Measurements from ENCODE around the gene MEOX1.

MEOX1 gene

DNA sequence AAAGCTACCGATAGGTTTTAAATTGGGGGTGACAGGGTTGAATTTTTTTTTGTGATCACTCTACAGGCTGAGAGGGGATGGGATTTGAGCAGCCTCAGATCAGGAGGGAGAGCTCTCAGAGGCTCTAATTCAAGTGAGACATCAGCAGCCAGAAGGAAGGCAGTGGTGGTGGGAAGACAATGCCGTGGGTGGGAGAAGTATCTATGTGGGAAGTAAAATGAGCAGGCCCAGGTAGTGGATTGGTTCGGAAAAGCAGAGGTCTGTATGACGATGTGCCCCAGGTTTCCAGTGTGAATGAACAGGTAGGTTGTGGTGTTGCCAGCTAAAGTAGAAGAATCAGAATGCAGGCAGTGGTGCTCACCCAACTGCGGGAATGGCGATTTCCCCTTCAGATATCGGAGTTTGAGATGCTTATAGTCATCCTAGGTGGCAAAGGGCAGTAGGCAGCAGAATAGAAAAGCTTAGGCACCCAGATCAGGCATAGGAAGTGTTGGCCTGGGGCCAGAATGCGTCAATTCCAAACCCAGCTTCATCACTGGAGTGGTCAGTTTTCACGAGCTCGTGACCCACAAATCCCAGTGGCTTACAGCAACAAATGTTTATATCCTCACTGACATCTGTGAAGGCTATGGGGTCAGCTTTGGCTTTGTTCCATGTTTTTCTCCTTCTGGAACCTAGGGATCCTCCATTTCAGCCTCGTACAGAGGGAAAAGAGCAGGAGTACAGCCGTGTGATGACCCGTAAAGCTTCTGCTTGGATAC, 24.0 kb downstream of the MEOX1 start:
- Histone ChIP-seq H3F3A (ENCODE audit: insufficient read depth) (no peaks in the 10 kb centered on the region), H3K9me3 (ENCODE audit: insufficient read depth, low read length) (no peaks in the 10 kb centered on the region), H3K4me2 (ENCODE audit: low read depth, low read length, poor library complexity, severe bottlenecking) (no peak overlapping the region), H3K9me2 (replicated peaks; ENCODE audit: insufficient read depth, low read length) (no peaks in the 10 kb centered on the region), H2AFZ (ENCODE audit: low read depth, low read length, severe bottlenecking) (no peak overlapping the region), H3K9ac (ENCODE audit: low read length) (no peak overlapping the region), H3K36me3 (ENCODE audit: low read length) (no peaks in the 10 kb centered on the region), H4K20me1 (ENCODE audit: low read depth, low read length) (no peaks in the 10 kb centered on the region), H3K79me2 (ENCODE audit: insufficient read depth, low read length) (no peaks in the 10 kb centered on the region), H3K4me3 (ENCODE audit: insufficient read depth, low read length, poor library complexity, severe bottlenecking) (no peak overlapping the region), H3K27ac (ENCODE audit: low read depth, low read length) (no peak overlapping the region), H3K27me3 (ENCODE audit: low read length) (no peaks in the 10 kb centered on the region)
- TF ChIP-seq, protein P1, sequence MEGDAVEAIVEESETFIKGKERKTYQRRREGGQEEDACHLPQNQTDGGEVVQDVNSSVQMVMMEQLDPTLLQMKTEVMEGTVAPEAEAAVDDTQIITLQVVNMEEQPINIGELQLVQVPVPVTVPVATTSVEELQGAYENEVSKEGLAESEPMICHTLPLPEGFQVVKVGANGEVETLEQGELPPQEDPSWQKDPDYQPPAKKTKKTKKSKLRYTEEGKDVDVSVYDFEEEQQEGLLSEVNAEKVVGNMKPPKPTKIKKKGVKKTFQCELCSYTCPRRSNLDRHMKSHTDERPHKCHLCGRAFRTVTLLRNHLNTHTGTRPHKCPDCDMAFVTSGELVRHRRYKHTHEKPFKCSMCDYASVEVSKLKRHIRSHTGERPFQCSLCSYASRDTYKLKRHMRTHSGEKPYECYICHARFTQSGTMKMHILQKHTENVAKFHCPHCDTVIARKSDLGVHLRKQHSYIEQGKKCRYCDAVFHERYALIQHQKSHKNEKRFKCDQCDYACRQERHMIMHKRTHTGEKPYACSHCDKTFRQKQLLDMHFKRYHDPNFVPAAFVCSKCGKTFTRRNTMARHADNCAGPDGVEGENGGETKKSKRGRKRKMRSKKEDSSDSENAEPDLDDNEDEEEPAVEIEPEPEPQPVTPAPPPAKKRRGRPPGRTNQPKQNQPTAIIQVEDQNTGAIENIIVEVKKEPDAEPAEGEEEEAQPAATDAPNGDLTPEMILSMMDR (IDR thresholded peaks at IDR 0.05; ENCODE audit: insufficient read depth, low read length, poor library complexity, severe bottlenecking), result no peak
- TF ChIP-seq EZH2phosphoT487 (conservative IDR thresholded peaks at IDR 0.05; ENCODE audit: low read length), result no peak

DNA sequence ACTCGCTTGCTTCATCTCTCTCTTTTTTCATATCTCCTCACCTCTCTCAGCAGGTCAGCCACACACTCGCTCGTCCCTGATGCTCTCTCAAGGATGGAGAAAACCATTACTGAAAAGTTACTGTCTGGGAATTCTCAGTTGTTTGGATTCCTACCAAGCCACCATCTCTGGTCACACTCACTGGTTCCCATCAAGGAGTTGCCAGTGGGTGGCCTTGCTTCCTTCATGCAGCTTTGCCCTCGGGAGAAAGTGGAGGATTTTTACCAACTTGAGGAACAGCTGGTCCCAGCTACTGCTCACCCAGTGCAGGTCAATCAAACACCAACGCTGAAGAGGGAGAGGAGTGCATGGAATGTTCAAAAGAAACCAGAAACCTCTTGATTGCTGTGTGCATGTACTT, 25.3 kb downstream of the MEOX1 start:
- no peak for TF ChIP-seq EZH2phosphoT487 (conservative IDR thresholded peaks at IDR 0.05; ENCODE audit: low read length)
- TF ChIP-seq, protein P1 (IDR thresholded peaks at IDR 0.05; ENCODE audit: insufficient read depth, low read length, poor library complexity, severe bottlenecking), result no peak
- Histone ChIP-seq H3F3A (ENCODE audit: insufficient read depth) (no peaks in the 10 kb centered on the region), H3K9me2 (replicated peaks; ENCODE audit: insufficient read depth, low read length) (no peaks in the 10 kb centered on the region), H3K9ac (ENCODE audit: low read length) (no peak overlapping the region), H3K27me3 (ENCODE audit: low read length) (no peaks in the 10 kb centered on the region), H3K4me2 (ENCODE audit: low read depth, low read length, poor library complexity, severe bottlenecking) (no peak overlapping the region), H3K4me3 (ENCODE audit: insufficient read depth, low read length, poor library complexity, severe bottlenecking) (no peak overlapping the region), H3K79me2 (ENCODE audit: insufficient read depth, low read length) (no peaks in the 10 kb centered on the region), H4K20me1 (ENCODE audit: low read depth, low read length) (no peaks in the 10 kb centered on the region), H2AFZ (ENCODE audit: low read depth, low read length, severe bottlenecking) (no peak overlapping the region), H3K9me3 (ENCODE audit: insufficient read depth, low read length) (no peaks in the 10 kb centered on the region), H3K36me3 (ENCODE audit: low read length) (no peaks in the 10 kb centered on the region), H3K27ac (ENCODE audit: low read depth, low read length) (no peak overlapping the region)

DNA sequence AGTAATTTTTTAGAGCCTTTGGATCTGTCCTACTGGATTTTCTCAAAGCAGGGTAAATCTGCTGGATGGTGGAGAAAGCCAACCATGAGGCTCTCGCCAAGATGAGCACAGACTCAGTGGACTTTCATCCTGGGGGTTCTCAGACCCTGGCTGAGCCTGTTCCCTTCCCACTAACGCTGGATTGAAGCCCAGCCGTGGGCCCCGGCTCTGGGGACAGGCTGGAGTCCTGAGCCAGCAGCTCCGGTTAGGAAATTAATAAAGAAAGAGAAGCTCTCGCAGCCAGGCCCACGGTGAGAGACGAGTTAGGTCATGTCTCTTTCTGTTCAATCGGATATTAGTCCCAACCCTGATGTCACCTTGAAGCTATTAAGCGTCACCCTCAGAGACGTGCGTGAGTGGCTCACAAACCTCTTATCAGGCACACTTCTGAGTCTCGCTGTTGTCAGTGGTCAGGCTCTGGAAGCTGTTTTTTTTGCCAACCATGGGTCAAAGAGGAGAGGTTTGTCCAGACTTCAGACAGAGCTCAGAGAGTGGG, 27.1 kb downstream of the MEOX1 start:
- Histone ChIP-seq H3K9me3 (ENCODE audit: insufficient read depth, low read length) (no peaks in the 10 kb centered on the region), H3K9me2 (replicated peaks; ENCODE audit: insufficient read depth, low read length) (no peaks in the 10 kb centered on the region), H3K4me2 (ENCODE audit: low read depth, low read length, poor library complexity, severe bottlenecking) (no peak overlapping the region), H3K9ac (ENCODE audit: low read length) (no peak overlapping the region), H3F3A (ENCODE audit: insufficient read depth) (no peaks in the 10 kb centered on the region), H3K4me3 (ENCODE audit: insufficient read depth, low read length, poor library complexity, severe bottlenecking) (no peak overlapping the region), H3K27me3 (ENCODE audit: low read length) (no peaks in the 10 kb centered on the region), H3K36me3 (ENCODE audit: low read length) (no peaks in the 10 kb centered on the region), H4K20me1 (ENCODE audit: low read depth, low read length) (no peaks in the 10 kb centered on the region), H2AFZ (ENCODE audit: low read depth, low read length, severe bottlenecking) (no peak overlapping the region), H3K79me2 (ENCODE audit: insufficient read depth, low read length) (no peaks in the 10 kb centered on the region), H3K27ac (ENCODE audit: low read depth, low read length) (no peak overlapping the region)
- no peak for TF ChIP-seq EZH2phosphoT487 (conservative IDR thresholded peaks at IDR 0.05; ENCODE audit: low read length)
- TF ChIP-seq, protein P1 (IDR thresholded peaks at IDR 0.05; ENCODE audit: insufficient read depth, low read length, poor library complexity, severe bottlenecking), result no peak

Data from SU-DHL-6 (cell line).